ENCODE measurements around the gene AP5B1. TPM values are rescaled to one million over a fixed set of nuclear protein-coding genes. Genes with fewer than 3 reads are reported as not detected.
A peak's percentile ranks its signal among the peaks of the same experiment; 100 is the strongest.

The AP5B1 gene
- total RNA-seq, 2 experiments from 2014 or later: 12.7 to 12.8 TPM

GRCh38 chr11:65789230-65790103 lies 8.7 kb upstream of the AP5B1 start:
- intact Hi-C loops (cut with DNase I, micrococcal nuclease): no loop called here
- DNase-seq: no peak
- Histone ChIP-seq H3K27me3 (ENCODE audit: control insufficient read depth in 1 of 2, insufficient read depth in 2 of 2, low read length in 2 of 2) (peaks cover 42 to 47% of the 10 kb centered on the region in 2 experiments), H3K4me3 (ENCODE audit: low read length) (no peak overlapping the region), H3K9me3 (ENCODE audit: control insufficient read depth in 1 of 2, insufficient read depth in 1 of 2, low read length in 2 of 2) (peaks cover 0 to 14% of the 10 kb centered on the region in 2 experiments), H3K27ac (ENCODE audit: low read depth in 1 of 2, low read length in 2 of 2) (no peak overlapping the region), H3K4me1 (ENCODE audit: insufficient read depth, low read length) (peaks cover 52% of the 10 kb centered on the region), H3K36me3 (ENCODE audit: insufficient read depth, low read length) (no peaks in the 10 kb centered on the region)
- no peaks in the 10 kb centered on the region for H3K9me3 Mint-ChIP-seq
- POLR2A ChIA-PET: interaction anchor here (1.7 kb wide), 1 partner anchor 9 kb away, joined by 9 read pairs; the partner anchor contains the start of gene AP5B1
- TF ChIP-seq, protein P1, sequence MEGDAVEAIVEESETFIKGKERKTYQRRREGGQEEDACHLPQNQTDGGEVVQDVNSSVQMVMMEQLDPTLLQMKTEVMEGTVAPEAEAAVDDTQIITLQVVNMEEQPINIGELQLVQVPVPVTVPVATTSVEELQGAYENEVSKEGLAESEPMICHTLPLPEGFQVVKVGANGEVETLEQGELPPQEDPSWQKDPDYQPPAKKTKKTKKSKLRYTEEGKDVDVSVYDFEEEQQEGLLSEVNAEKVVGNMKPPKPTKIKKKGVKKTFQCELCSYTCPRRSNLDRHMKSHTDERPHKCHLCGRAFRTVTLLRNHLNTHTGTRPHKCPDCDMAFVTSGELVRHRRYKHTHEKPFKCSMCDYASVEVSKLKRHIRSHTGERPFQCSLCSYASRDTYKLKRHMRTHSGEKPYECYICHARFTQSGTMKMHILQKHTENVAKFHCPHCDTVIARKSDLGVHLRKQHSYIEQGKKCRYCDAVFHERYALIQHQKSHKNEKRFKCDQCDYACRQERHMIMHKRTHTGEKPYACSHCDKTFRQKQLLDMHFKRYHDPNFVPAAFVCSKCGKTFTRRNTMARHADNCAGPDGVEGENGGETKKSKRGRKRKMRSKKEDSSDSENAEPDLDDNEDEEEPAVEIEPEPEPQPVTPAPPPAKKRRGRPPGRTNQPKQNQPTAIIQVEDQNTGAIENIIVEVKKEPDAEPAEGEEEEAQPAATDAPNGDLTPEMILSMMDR (IDR thresholded peaks at IDR 0.05): no peak
- H3K36me3 Mint-ChIP-seq (ENCODE audit: low read depth): no peaks in the 10 kb centered on the region
- peaks cover 61% of the 10 kb centered on the region for H3K27me3 Mint-ChIP-seq
- CTCF ChIA-PET: interaction anchor here (1.4 to 1.8 kb wide), 3 partner anchors 9 to 433 kb away, joined by 3 to 10 read pairs (median 9); no protein-coding TSS in a partner anchor
- H3K4me1 Mint-ChIP-seq (ENCODE audit: low read depth): peaks cover 21% of the 10 kb centered on the region
- ATAC-seq (ENCODE audit: poor library complexity): no peak
- no peak overlapping the region for H3K4me3 Mint-ChIP-seq
- H3K27ac Mint-ChIP-seq: no peak overlapping the region

GRCh38 chr11:65788821-65789220 lies 8.0 kb upstream of the AP5B1 start:
- no peaks in the 10 kb centered on the region for H3K36me3 ChIP-seq (ENCODE audit: insufficient read depth, low read length)
- H3K4me1 ChIP-seq (ENCODE audit: insufficient read depth, low read length): peaks cover 52% of the 10 kb centered on the region
- ATAC-seq (ENCODE audit: poor library complexity) (no peak), DNase-seq (no peak)
- peaks cover 42 to 47% of the 10 kb centered on the region in 2 experiments for H3K27me3 ChIP-seq (ENCODE audit: control insufficient read depth in 1 of 2, insufficient read depth in 2 of 2, low read length in 2 of 2)
- H3K9me3 ChIP-seq (ENCODE audit: control insufficient read depth in 1 of 2, insufficient read depth in 1 of 2, low read length in 2 of 2): peaks cover 0 to 14% of the 10 kb centered on the region in 2 experiments
- no peaks in the 10 kb centered on the region for H3K9me3 Mint-ChIP-seq
- H3K27me3 Mint-ChIP-seq: peaks cover 68% of the 10 kb centered on the region
- H3K4me3 Mint-ChIP-seq: peak overlapping the region; percentile 83
- no peaks in the 10 kb centered on the region for H3K36me3 Mint-ChIP-seq (ENCODE audit: low read depth)
- no peak overlapping the region for H3K27ac ChIP-seq (ENCODE audit: low read depth in 1 of 2, low read length in 2 of 2)
- POLR2A ChIA-PET: interaction anchor here (1.7 kb wide), 1 partner anchor 9 kb away, joined by 9 read pairs; the partner anchor contains the start of gene AP5B1
- H3K27ac Mint-ChIP-seq: no peak overlapping the region
- H3K4me3 ChIP-seq (ENCODE audit: low read length): no peak overlapping the region
- H3K4me1 Mint-ChIP-seq (ENCODE audit: low read depth): peaks cover 24% of the 10 kb centered on the region
- CTCF ChIA-PET: interaction anchor here (1.8 kb wide), 1 partner anchor 9 kb away, joined by 10 read pairs; no protein-coding TSS in a partner anchor
- TF ChIP-seq, protein P1 (IDR thresholded peaks at IDR 0.05): no peak
- intact Hi-C loops (cut with DNase I, micrococcal nuclease): no loop called here

- Histone ChIP-seq H3K27me3 (ENCODE audit: control insufficient read depth in 1 of 2, insufficient read depth in 2 of 2, low read length in 2 of 2) (peaks cover 42 to 47% of the 10 kb centered on the region in 2 experiments), H3K27ac (ENCODE audit: low read depth in 1 of 2, low read length in 2 of 2) (no peak overlapping the region), H3K36me3 (ENCODE audit: insufficient read depth, low read length) (no peaks in the 10 kb centered on the region), H3K4me3 (ENCODE audit: low read length) (peak overlapping the region; percentile 19), H3K4me1 (ENCODE audit: insufficient read depth, low read length) (peaks cover 52% of the 10 kb centered on the region), H3K9me3 (ENCODE audit: control insufficient read depth in 1 of 2, insufficient read depth in 1 of 2, low read length in 2 of 2) (peaks cover 0 to 14% of the 10 kb centered on the region in 2 experiments)
- peak overlapping the region; percentile 83 for H3K4me3 Mint-ChIP-seq
- H3K27me3 Mint-ChIP-seq: peaks cover 68% of the 10 kb centered on the region
- ChIA-PET POLR2A (interaction anchor here (1.7 kb wide), 1 partner anchor 8 kb away, joined by 9 read pairs; the partner anchor contains the start of gene AP5B1), CTCF (interaction anchor here (1.8 kb wide), 1 partner anchor 8 kb away, joined by 10 read pairs; no protein-coding TSS in a partner anchor)
- TF ChIP-seq, protein P1 (IDR thresholded peaks at IDR 0.05): no peak
- no peak for DNase-seq
- no peak overlapping the region for H3K27ac Mint-ChIP-seq
- intact Hi-C loops (cut with DNase I, micrococcal nuclease): no loop called here
- no peaks in the 10 kb centered on the region for H3K36me3 Mint-ChIP-seq (ENCODE audit: low read depth)
- peaks cover 24% of the 10 kb centered on the region for H3K4me1 Mint-ChIP-seq (ENCODE audit: low read depth)
- ATAC-seq (ENCODE audit: poor library complexity): peak; percentile 22
- no peaks in the 10 kb centered on the region for H3K9me3 Mint-ChIP-seq
These were observed 7.2 kb upstream of the AP5B1 start for GRCh38 chr11:65787649-65788622.
